ENCODE results near the gene LHX5. TPM values are rescaled to one million over a fixed set of nuclear protein-coding genes. Genes with fewer than 3 reads are reported as not detected.
"Not testable (repeated sequence)": the region's sequence is repeated elsewhere in the genome, so short reads cannot be mapped to it uniquely, and the experiment has no call there.

The LHX5 gene
- total RNA-seq, result not detected

GRCh38 chr12:113471619-113472171 is at the start of gene LHX5:
LHX5 (minus strand) TSS chr12:113471871; CDS start chr12:113471498, 373 bp downstream.
- intact Hi-C loops (cut with DNase I), result no loop called here
- ATAC-seq (no peak), DNase-seq (ENCODE audit: low spot score) (no peak)

GRCh38 chr12:113519464-113520307 is 48.0 kb upstream of the LHX5 start:
- DNase-seq (ENCODE audit: low spot score), result no peak
- ATAC-seq, result no peak
- intact Hi-C loops (cut with DNase I), result no loop called here

- ATAC-seq, result no peak
- intact Hi-C loops (cut with DNase I), result no loop called here
- no peak for DNase-seq (ENCODE audit: low spot score)
Observed at GRCh38 chr12:113515082-113515856, 43.6 kb upstream of the LHX5 start.

GRCh38 chr12:113514602-113515001 is 42.9 kb upstream of the LHX5 start:
- no peak for ATAC-seq
- intact Hi-C loops (cut with DNase I), result no loop called here
- DNase-seq (ENCODE audit: low spot score), result no peak

GRCh38 chr12:113512568-113512967 is 40.9 kb upstream of the LHX5 start:
- ATAC-seq (no peak), DNase-seq (ENCODE audit: low spot score) (no peak)
- intact Hi-C loops (cut with DNase I), result no loop called here

- DNase-seq (ENCODE audit: low spot score) (no peak), ATAC-seq (no peak)
- intact Hi-C loops (cut with DNase I), result no loop called here
Observed at GRCh38 chr12:113506867-113507266, 35.2 kb upstream of the LHX5 start.

GRCh38 chr12:113505941-113506340 is 34.3 kb upstream of the LHX5 start:
- no peak for ATAC-seq
- DNase-seq (ENCODE audit: low spot score), result no peak

GRCh38 chr12:113504917-113505316 is 33.2 kb upstream of the LHX5 start:
- DNase-seq (ENCODE audit: low spot score) (no peak), ATAC-seq (no peak)
- intact Hi-C loops (cut with DNase I), result no loop called here

More at GRCh38 chr12:113505941-113506340, 34.3 kb upstream of the LHX5 start:
- intact Hi-C loops (cut with DNase I), result no loop called here

- DNase-seq (ENCODE audit: low spot score), result no peak
- intact Hi-C loops (cut with DNase I), result no loop called here
Observed at GRCh38 chr12:113500782-113501311, 29.2 kb upstream of the LHX5 start.

GRCh38 chr12:113500306-113500675 is 28.6 kb upstream of the LHX5 start:
- DNase-seq (ENCODE audit: low spot score), result no peak
- intact Hi-C loops (cut with DNase I), result no loop called here
- no peak for ATAC-seq

More at GRCh38 chr12:113500782-113501311, 29.2 kb upstream of the LHX5 start:
- ATAC-seq, result no peak

GRCh38 chr12:113498490-113498889 is 26.8 kb upstream of the LHX5 start:
- intact Hi-C loops (cut with DNase I), result no loop called here
- DNase-seq (ENCODE audit: low spot score), result no peak

GRCh38 chr12:113497693-113498092 is 26.0 kb upstream of the LHX5 start:
- DNase-seq (ENCODE audit: low spot score) (no peak), ATAC-seq (no peak)
- intact Hi-C loops (cut with DNase I), result no loop called here

More at GRCh38 chr12:113498490-113498889, 26.8 kb upstream of the LHX5 start:
- no peak for ATAC-seq

- ATAC-seq; intact Hi-C loops (cut with DNase I); DNase-seq (ENCODE audit: low spot score): not testable (repeated sequence)
Observed at GRCh38 chr12:113495941-113496340, 24.3 kb upstream of the LHX5 start.

- DNase-seq (ENCODE audit: low spot score), result no peak
- ATAC-seq, result no peak
- intact Hi-C loops (cut with DNase I), result no loop called here
Observed at GRCh38 chr12:113488322-113488721, 16.7 kb upstream of the LHX5 start.

GRCh38 chr12:113486722-113487121 is 15.1 kb upstream of the LHX5 start:
- no peak for ATAC-seq
- DNase-seq (ENCODE audit: low spot score), result no peak
- intact Hi-C loops (cut with DNase I), result no loop called here

GRCh38 chr12:113485330-113485729 is 13.7 kb upstream of the LHX5 start:
- DNase-seq (ENCODE audit: low spot score) (no peak), ATAC-seq (no peak)
- intact Hi-C loops (cut with DNase I), result no loop called here

- no peak for ATAC-seq
- intact Hi-C loops (cut with DNase I), result no loop called here
- no peak for DNase-seq (ENCODE audit: low spot score)
Observed at GRCh38 chr12:113482334-113482733, 10.7 kb upstream of the LHX5 start.

GRCh38 chr12:113480336-113480971 is 8.8 kb upstream of the LHX5 start:
- no peak for DNase-seq (ENCODE audit: low spot score)
- ATAC-seq, result no peak
- intact Hi-C loops (cut with DNase I), result no loop called here
